HG03565 (cell line): ENCODE data around the gene FBXL7.

Experiments used
- ATAC-seq: cut with Tn5 transposase; IDR thresholded peaks from one replicate; pipeline ENCODE4 v1.9.1; 2021; ENCODE audit warnings: mild to moderate bottlenecking, moderate library complexity; ENCODE audit not compliant: unreplicated experiment

FBXL7 gene

DNA sequence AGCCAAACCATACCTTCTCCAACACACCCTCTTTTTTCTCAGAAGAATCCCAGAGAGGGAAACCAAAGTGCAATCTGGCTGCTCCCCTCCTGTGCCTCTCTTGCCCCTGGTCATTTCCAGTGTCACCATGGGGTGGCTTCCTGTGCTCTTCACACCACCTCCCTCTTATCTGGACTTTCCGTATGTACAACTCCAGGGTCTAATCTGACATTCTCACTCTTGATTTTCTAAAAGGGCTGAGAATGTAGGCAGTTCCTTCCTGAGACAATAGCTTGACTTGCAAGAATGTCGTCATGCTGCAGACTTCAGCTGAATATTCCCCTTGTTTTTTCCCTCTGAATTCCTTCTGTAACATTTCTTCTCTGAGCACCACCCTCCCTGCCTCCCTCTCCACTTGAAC is 110.2 kb downstream of the FBXL7 start:
- no peak for ATAC-seq

DNA sequence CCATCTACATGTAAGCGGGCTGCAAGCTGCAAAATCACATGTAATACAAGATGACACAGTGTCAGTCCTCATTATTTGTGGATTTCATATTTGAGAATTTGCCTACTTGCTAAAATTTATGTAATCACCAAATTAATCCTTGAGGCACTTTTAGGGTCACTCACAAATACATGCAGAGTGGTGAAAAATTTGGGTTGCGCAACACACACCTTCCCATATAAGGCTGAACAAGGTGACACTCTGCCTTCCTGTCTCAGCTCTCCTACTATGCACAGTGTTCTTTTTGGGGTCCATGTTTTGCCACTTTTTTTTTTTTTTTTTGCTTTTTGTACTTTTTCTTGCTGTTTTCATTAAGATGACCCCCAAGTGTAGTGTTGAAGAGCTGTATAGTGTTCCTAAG is 111.0 kb downstream of the FBXL7 start:
- ATAC-seq = no peak

DNA sequence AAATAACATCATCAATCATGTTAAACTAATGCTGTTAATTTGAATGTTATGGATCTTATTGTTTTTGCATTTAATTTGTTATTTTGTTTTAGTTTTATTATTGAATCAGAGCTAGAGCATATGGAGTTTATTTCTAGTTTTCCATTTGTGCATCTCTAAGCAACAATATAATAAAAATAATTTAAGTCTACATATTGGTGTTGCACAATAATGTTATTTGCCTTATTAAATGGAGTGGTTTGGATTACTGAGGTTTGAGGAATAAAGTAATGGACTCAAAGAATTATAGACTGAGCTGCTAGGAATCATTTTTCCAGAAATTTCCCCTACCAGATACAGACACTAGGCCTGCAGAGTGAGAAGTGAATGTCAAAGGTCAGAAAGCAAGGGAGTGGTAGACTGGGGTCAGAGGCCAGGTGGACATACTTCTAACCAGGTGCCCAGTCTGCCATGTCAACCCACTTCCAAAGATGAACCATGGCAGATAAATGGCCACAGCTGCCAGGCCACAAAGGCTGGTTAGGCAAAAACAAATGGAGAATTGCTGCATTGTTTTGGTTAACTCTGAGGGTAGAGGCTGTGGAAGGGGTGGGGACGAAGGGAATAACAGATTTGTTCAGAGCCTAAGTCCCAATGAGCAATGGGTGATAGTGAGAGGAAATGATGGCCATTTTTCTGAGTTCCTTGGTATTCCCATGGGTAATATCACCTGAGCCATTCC is 113.1 kb downstream of the FBXL7 start:
- no peak for ATAC-seq

DNA sequence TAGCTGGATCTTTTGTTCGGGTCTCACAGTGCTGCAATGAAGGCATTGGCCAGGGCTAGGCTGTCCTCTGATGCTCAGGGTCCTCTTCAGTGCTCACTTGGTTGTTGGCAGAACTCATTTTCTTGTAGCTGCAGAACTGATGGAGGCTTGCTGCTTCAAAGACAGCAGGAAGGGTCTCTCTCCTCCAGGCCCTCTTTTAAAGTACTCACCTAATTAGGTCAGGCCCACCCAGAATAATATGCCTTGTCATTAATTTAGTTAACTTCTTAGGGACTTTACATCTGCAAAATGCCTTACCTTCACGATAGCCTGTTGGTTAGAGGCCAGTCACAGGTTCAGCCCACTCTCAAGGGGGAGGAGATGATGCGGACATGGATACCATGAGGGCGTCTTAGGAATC is 114.7 kb downstream of the FBXL7 start:
- no peak for ATAC-seq

DNA sequence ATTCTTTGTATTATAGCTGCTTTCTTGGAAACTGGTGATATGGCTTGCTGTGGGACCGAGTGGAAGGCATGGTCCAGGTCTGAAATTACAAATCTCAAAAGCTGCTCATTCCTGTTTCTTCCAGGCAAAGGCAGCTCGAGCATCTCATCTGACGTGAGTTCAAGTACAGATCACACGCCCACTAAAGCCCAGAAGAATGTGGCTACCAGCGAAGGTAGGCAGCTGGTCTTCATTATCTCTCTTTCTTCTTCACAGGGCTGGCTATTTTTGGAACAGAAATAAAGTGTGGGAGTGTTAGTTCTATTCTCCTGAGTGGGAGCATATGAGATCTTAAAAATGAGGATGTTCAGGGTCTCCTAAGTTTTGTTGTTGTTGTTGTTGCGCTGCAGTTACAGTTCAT is 115.9 kb downstream of the FBXL7 start:
- ATAC-seq = no peak

DNA sequence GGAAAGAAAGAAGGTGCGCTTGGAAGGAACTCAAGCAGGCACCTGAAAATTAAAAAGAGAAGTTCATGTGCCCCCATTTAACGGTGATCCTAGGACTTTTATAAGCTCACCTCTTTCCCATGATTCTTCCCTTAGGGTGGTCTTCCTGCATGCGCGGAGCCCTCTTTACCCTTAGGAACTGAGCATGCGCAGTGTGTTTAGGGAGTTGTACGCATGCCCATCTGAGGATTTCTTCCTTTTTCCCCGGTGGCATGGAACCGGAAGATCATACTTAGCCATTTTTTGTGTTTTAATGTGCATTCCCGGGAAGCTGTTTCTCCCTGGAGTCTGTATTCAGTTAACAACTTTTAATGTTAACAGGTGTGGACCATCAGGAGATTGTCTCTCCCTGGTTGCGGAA is 119.0 kb downstream of the FBXL7 start:
- ATAC-seq = no peak

DNA sequence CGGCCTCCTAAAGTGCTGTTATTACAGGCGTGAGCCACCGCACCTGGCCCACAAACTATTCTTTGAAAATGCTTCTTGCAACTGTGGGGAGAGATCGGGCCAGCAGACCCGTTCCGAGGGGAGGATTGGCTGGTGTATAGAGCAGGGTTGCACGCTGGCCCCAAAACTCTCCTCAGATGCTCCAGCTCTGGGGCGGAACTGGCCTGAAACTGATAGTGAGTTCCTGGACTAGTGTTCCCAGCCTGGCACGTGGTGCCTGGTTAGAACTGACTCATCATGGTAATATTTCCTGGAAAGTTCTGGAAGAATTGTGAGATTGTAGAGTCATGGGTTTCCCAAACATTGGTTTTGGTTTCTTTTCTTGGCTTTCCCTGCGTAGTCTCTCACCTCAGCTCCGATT is 120.5 kb downstream of the FBXL7 start:
- no peak for ATAC-seq

DNA sequence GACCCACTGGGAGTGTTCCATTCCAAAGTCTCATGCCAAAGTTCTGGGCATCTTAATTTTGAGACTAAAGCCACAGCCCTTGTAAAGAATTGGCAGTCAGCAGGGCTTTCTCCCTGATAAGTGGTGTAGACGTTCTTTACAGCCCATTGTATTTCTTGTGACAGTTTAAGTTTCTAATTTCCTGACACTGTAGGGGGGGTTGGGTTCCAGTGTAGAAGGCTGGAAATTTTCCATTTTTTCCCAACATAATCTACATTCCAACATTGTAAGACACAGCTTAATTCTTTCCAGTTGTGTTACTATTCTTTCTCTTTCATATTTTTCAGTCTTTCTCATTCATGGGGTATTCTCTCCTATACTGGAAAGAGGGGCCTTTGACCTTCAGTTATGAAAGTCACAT is 121.1 kb downstream of the FBXL7 start:
- ATAC-seq = no peak

DNA sequence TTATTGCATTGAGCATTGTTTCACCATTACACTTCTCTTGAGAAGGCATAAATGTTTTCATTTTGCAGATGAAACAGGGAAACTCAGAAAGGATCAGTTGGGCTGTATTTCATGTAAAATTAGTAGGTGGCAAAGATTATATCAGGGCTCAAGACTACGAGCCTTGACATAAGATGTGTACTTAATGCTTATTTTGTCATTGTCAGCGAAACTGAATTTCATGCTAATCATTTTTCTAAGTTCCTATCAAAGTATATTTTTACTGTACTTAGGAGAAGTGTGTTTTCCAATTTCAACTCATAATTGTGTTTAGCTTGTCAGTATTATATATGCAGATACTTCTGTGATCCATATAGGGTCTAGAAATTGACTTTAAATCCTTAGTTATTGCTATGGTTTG is 123.8 kb downstream of the FBXL7 start:
- no peak for ATAC-seq

DNA sequence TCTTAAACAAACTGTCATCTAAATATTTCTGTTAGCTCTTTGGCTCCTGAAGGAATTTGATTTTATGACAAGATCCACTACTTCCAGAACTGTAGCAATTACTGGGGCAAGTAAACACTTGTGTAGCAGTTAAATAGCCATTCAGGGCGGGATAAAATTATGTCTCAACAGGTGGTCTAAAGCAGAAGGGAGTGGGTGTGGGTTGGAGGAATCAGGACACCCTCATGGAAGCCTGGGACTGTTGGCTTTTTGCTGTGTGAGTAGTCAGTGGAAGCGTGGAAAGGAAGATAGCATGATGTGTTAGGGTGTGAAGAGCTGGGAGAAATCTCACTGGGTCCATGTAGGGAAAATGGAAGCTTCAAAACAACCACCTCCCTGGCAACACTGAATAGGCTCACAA is 127.1 kb downstream of the FBXL7 start:
- ATAC-seq = no peak

DNA sequence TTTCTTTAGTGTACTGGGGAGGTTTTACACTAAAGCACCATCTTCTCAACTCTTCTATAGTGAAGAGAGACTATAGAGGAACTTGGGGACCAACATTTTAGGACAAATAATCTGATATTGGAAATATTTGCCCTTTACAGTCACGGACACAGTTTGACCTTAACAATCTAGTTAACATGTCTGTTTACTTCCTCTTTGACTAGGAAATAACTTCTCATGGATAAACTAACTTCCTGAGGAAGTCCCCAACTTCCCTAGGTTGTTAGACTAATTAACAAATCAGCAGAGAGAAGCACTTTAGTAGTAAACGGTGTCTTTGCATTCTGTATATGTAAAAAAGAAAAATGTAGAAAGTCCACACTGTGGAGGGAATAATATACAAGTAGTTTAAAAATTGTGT is 127.7 kb downstream of the FBXL7 start:
- ATAC-seq = no peak

DNA sequence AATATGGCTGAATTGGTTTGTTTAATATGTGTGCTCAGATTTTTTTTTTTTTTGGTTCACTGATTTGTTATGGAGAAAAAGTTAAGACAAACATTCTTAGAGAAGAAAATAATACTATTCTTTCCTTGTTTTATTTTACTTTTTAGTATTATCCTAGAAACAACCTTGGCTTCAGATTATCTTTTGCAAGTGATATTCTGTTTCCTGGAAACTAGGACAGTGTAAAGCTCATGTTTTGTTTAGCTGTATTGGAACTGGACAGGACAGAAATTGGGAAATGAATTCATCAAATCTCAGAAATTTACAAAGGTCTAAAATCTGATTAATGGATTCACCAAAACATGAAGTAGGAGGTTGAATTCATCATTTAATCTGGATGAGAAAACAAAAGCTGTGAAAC is 130.5 kb downstream of the FBXL7 start:
- ATAC-seq = no peak

DNA sequence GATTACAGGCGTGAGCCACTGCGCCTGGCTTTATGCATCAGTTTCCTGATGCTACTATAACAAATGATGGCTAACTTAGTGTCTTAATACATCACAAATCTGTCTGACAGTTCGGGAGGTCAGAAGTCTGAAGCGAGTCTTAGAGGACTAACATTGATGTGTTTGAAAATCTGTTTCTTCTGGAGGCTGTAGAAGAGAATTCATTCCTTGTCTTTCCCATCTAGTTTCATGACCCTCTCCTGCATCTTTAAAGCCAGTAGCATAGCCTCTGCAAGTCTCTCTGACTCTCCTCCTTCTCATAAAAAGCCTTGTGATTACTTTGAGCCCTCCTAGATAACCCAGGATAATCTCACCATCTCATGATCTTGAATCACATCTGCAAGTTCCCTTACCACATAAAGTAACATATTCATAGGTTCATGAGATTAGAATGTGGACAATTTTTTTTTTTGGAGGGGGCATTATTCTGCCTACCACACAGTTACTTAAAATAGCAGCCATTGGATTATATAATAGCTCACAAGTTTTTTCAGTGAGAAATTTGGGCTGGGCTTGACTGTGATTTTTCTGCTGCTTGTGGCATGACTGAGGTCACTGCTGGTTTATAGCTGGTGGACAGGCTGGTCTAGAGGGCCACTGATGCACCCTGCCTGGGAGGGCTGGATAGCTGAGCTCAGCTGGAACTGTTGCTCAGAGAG is 134.8 kb downstream of the FBXL7 start:
- ATAC-seq = no peak

DNA sequence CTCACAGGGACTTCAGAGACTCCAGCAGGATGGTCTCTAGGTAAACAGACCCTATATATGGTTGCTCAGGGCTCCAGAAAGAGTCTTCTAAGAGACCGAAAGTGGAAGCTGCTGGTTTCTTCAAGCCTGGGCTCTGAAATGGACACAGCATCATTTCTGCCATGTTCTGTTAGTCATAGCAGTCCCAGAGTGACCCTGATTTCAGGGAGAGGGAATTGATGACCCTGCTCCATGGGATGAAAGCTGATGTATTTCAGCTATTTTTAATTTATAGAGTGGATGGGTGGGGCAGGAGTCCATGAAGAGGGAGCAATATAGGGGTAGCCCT is 135.3 kb downstream of the FBXL7 start:
- ATAC-seq = no peak

DNA sequence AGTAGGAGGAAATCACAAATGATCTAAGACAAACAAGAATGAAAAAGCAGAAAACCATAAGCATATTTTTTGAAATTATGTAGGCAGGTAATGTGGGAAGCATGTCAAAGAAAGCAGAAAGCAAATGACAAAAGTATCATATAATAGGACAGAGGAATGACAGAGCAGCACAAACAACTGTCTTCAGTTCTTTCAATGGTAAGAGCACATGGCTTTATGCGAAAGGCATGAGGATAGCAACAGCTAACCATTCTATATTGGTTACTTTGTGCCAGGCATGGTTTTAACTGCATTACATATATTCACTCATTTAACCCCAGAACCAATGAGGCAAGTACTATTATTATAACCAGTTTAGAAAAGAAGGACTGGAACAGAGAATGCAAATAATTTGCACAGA is 137.4 kb downstream of the FBXL7 start:
- ATAC-seq = no peak

DNA sequence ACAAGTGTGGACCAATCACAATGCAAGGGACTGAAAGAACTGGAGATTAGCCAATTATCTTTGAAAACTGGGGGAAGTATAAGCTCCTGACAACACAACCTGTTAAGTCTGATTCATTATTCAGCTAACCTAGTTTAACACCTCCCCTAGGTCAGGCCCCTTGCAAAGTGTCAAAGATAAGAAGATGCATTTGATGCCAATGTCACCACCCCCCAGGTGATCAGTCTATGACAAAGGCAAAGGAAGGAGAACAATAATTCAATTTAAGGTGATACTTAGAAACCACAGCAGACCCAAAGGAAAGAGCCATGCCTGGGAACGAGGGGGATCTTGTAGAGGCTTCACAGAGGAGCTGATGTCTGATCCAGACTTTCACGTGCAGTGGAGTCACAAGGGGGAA is 137.9 kb downstream of the FBXL7 start:
- ATAC-seq = no peak

DNA sequence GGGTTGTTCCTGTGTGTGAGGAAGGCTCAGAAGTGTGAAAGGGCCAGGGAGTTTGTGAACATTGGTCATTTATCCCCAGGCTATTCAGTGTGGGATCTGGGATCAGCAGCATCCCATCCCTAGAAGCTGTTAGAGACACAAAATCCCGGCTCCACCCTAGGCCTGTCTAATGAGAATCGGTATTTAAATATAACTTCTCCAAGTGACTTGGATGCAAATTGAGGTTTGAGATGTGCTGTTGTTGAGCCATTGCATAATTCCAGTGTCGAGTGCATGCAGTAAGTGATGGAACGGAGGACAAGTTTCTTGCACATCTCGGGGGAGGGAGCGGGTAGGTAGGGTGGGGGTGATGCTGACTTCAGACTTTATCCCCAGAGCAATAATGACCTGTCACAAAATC is 138.3 kb downstream of the FBXL7 start:
- ATAC-seq = no peak

DNA sequence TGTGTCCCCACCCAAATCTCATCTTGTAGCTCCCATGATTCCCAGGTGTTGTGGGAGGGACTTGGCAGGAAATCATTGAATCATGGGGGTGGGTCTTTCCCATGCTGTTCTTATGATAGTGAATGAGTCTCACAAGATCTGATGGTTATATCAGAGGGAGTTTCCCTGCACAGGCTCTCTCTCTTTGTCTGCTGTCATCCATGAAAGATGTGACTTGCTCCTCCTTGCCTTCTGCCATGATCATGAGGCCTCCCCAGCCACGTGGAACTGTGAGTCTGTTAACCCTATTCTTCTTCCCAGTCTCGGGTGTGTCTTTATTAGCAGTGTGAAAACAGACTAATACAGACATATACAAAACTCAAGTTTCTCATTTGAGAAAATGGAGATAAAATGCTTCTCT is 139.3 kb downstream of the FBXL7 start:
- no peak for ATAC-seq

DNA sequence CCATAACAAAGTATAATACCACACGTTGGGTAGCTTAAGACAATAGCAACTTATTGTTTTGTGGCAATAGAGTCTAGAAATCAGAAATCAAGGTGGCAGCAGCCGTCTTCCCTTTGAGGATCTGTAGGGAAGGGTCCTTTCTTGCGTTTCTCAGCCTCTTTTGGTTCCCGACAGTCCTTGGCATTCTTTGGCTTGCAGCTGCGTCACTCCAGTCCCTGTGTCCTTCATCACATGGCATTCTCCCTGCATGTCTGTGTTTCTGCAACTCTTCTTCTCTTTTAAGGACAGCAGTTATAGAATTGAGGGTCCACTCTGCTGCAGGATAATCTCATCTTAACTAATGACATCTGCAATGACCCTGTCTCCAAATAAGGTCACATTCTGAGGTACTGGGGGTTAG is 140.1 kb downstream of the FBXL7 start:
- ATAC-seq = no peak

DNA sequence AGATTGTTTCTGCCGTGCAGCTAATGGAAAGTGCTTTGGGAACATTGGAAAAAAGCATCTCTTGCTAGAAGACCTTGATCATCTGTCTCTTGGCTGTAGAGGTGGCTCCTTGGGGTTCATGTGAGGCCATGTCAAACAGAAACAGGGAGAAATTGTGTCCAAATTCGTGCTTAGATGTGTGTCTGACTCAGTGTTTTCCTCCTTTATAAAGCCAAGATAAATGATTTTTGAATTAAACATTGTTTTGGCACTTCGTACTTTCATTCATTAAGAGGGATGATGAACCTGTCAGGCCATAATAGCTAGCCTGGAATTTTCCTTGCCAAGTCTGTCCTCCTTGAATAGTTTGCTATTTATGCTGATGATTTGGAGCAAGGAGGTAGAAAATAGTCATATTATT is 143.8 kb downstream of the FBXL7 start:
- ATAC-seq = no peak

DNA sequence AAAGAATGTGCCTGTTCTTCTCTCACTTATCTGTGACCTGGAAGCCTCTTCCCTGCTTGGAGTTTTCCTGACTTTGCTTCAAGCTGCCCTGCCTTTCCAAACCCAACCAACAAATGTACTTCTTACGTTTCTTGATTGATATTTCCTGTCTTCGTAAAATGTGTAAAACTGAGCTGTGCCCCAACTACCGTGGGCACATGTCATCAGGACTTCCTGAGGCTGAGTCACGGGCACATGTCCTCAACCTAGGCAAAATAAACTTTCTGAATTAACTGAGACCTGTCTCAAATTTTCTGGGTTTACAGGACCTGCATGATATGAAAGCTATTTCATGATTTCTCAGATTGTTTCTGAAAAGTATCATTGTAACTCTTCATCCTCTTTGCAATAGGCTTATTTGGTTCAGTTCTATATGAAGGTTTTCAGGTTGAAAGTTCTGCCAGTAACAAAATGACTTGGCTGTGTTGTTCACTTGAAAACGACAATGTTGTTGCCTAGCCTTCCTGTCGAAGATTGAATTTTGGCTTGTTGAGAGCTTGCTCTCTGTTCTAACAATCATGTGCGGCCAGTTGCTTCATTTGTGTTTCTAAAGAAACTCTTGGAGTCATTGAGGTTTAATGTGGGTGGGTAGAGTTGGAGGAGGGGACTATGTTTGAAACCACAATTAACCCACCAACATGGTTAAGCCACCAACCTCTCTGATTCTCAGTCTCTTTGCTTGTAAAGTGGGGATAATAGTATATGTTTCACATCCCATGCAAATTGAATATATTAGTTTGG is 145.6 kb downstream of the FBXL7 start:
- no peak for ATAC-seq

DNA sequence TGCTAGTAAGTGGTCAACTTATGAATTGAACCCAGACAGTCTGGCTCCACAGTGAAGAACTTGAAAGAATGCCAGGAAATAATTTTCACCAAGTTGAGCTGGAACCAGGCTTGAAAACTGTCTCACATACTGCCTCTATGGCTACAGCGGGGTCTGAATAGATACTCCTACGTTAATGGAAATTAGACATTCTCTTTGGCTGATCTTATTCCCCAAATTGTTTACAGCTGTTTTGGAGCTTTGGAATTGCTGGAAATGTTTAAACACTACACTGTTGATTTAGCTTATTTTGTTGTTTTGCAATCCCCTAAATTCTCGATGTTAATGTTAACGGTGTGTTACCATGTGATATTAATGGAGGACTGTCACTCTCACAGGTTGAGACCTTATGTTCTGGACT is 146.4 kb downstream of the FBXL7 start:
- ATAC-seq = no peak
